Smooth muscle cell of the brain vasculature (primary cell): Measurements from ENCODE around the gene ADGRF1.

ENCODE experiments used
- DNase-seq: peaks from one replicate; pipeline ENCODE4 v3.0.0-alpha.2; 2012; ENCODE audit warnings: low read depth, low spot score

Gene ADGRF1

GRCh38 chr6:46979206-46979605 is 62.9 kb downstream of the ADGRF1 start:
- no peak for DNase-seq

DNA sequence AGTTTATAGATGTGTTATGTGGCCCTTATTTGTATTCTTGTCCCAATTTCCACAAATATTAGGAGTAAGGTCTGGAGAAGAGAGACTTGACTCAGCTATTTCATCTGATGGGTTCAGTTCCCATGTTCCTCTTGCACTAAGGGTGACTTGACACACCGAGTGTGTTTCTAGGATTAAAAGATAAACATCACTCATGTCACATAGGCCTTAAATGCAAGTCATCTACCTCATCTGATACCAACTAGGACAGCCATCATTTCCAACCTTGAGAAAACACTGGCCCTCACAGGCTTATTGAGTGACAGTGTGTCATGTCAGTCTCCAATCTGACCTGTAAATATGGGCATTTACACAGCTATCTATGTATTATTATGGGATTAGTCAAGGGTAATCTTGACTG is 67.3 kb downstream of the ADGRF1 start:
- DNase-seq = no peak

- no peak for DNase-seq
Measured at GRCh38 chr6:46973029-46973428, 69.1 kb downstream of the ADGRF1 start.

DNA sequence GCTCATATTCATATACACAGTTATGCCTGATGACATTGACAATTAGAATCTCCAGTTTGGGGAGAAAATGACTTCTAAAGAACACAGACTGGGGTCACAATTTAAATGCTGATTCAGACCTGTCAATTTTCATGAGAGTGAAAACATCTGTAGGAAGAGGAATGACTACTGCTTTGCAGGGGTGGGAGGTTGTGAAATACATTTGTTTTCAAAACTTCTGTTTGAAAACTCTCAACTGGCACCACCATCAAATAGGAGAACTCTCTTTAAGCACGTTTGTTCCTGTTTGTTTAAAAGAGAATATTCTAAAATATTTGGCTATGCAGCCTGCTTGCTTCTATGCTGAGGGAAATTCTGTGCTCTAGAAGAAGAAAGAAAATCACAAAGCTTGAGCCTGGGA is 69.6 kb downstream of the ADGRF1 start:
- no peak for DNase-seq

- DNase-seq = no peak
Measured at GRCh38 chr6:46969206-46969605, 72.9 kb downstream of the ADGRF1 start.

- no peak for DNase-seq
Measured at GRCh38 chr6:46967826-46968349, 74.2 kb downstream of the ADGRF1 start.

DNA sequence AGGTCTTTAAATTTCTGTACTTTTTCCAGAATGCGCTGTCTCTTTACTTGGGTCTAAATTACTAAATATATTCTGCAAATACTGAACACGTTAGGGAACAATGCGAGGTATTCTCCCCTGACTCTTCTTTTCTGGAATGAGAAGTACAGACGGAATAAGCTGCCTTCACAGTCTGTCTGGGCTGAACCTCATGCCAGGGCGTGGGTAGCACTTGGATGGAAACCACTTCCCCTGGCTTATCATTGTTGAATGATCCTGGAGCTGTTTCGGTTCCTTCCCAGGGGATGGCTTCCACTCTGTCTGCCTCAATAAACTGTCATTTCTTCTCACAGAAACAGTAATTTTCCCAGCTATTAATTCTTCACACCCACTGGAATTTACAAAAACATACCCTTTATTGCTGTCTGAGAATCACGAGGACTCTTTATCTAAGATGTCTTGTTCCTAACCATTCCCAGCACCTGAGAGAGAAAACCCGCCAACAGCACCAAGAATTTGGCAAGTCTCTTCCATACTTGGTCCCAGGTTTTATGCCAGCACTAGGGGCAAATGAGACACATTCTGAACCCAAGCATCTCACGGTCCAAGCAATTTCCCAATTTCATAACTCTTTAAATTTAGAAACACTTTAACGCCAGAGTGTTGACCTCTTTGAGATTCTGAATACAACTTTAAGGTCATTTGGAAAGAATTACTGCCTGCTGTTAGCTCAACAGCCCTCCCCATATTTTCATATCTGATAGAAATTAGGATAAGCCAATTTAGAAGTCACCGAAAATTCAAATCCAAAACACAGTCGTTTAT is 77.2 kb downstream of the ADGRF1 start:
- DNase-seq = no peak

DNA sequence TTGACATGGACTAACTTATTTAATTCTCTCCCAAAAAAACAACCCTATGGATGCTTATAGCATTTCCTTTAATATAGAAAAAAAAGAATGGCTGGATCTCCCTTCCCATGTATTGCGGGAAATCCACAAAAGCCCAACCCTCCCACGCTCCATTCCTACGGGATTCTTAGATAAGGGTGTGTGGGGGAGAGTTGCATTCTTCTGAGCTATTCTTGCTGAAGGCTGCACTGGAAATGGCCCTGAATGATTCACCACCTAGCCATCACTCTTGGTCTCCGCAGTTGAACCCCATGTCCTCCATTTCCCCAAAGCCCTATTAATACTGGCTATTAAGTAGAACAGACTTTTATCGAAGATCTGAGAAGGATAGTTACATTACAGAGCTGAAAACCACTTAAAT is 78.5 kb downstream of the ADGRF1 start:
- DNase-seq = no peak

DNA sequence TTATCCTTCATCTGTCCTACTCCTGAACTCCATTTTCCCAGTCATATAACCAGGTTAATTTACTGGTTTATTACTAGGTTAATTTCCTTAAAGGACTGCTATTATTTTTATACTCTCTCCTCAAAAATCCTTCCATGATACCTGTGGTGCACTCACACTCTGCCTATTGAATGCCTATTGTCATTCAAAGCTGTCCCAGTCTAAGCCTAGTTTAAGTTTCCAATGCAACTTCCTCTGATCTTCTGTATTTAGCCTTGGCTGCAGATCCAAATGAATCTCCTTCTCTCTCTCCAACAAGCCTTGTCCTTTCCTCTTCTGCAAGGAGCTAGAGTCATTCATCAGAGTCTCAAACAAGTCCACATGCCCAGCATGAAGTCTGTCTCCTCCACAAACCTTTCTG is 79.1 kb downstream of the ADGRF1 start:
- no peak for DNase-seq

GRCh38 chr6:46961711-46962110 is 80.4 kb downstream of the ADGRF1 start:
- no peak for DNase-seq

DNA sequence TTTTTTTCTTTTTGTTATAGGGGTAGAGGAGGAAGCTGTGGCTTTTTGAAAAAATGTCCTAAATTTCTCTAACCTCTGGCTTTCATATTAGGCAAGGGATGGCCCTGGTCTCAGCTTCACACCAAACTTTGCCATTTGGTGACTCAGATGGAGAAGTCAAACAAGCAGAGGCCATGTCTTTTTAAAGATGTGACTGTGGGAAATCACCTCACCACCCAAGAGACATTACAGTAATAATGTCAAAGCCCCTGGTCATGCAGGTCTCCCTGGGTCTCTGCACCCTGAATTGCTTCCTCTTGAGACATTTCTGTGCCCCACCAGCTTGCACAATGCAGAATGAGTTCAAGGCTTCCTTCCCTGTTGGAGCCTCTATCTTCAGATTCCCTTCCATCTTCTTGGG is 80.9 kb downstream of the ADGRF1 start:
- DNase-seq = no peak

- no peak for DNase-seq
Measured at GRCh38 chr6:46959419-46959818, 82.7 kb downstream of the ADGRF1 start.

DNA sequence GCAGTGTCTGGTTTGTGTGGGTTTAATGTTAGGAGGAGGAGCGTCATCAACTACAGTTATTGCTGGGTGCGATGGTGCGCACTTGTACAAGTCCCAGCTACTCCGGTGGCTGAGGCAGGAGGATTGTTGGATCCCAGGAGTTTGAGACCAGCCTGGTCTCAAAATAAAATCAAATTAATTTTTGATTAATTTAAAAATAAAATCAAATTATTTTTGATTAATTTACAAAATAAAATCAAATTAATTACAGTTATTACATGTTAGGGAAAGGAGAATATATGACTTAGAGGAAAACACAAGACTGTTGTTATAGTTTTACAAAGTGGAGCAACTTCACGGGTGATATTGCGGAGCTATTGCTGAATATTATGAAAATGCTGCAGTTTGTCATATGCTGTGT is 85.7 kb downstream of the ADGRF1 start:
- DNase-seq = no peak

GRCh38 chr6:46954837-46955451 is 87.2 kb downstream of the ADGRF1 start:
- DNase-seq = no peak

GRCh38 chr6:46953921-46954320 is 88.2 kb downstream of the ADGRF1 start:
- DNase-seq = no peak

- DNase-seq = no peak
Measured at GRCh38 chr6:46949632-46950280, 92.4 kb downstream of the ADGRF1 start.

DNA sequence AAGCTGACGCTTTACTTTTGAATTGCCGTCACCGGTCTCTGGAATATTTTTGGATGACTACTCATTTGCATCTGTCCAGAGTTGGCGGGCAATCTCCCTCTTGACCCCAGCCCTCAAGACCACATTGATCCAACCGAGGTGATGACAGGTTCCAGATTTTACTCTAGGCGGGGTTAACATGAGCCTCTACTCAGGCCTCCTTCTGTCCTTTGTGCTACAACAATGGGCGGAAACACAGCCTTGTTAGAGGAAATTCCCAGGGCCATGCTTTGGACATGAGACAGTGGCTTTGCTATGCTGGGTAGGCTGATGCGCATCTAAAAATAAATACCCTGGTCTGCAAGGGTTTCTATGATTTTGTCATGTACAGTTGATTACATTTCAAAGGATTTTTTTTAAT is 93.4 kb downstream of the ADGRF1 start:
- no peak for DNase-seq
